ENCODE data around the gene GLIS1.

GLIS1 gene

DNA sequence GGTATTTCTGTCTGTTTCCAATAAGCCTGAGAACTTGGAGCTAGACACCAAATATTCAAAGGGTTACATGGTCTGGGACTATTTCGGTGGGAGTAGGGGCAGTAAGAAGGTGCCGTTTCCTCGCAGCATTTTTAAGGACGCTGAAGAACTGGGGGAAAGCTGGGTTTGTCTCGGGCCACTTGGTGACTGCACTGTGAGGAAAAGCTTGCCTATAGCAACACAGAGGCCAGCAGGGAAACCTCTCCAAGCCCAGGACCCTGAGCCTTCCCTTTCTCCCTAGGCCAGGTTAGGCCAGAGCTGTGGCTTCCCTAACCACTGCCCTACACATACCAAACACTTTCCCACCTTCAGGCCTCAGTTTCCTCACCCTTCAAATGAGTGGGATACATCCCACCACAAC, 3.3 kb downstream of the GLIS1 start:
- H3K4me2 ChIP-seq (ENCODE audit: low read depth, low read length, poor library complexity, severe bottlenecking) = no peak overlapping the region
- H3K79me2 ChIP-seq (ENCODE audit: insufficient read depth, low read length) = no peaks in the 10 kb centered on the region
- H3K9ac ChIP-seq (ENCODE audit: low read length) = no peak overlapping the region
- TF ChIP-seq, protein P1, sequence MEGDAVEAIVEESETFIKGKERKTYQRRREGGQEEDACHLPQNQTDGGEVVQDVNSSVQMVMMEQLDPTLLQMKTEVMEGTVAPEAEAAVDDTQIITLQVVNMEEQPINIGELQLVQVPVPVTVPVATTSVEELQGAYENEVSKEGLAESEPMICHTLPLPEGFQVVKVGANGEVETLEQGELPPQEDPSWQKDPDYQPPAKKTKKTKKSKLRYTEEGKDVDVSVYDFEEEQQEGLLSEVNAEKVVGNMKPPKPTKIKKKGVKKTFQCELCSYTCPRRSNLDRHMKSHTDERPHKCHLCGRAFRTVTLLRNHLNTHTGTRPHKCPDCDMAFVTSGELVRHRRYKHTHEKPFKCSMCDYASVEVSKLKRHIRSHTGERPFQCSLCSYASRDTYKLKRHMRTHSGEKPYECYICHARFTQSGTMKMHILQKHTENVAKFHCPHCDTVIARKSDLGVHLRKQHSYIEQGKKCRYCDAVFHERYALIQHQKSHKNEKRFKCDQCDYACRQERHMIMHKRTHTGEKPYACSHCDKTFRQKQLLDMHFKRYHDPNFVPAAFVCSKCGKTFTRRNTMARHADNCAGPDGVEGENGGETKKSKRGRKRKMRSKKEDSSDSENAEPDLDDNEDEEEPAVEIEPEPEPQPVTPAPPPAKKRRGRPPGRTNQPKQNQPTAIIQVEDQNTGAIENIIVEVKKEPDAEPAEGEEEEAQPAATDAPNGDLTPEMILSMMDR (IDR thresholded peaks at IDR 0.05; ENCODE audit: insufficient read depth, low read length, poor library complexity, severe bottlenecking) = no peak
- TF ChIP-seq EZH2phosphoT487 (conservative IDR thresholded peaks at IDR 0.05; ENCODE audit: low read length) = no peak
- H3F3A ChIP-seq (ENCODE audit: insufficient read depth) = no peaks in the 10 kb centered on the region
- no peaks in the 10 kb centered on the region for H3K9me3 ChIP-seq (ENCODE audit: insufficient read depth, low read length)
- no peaks in the 10 kb centered on the region for H3K36me3 ChIP-seq (ENCODE audit: low read length)
- H2AFZ ChIP-seq (ENCODE audit: low read depth, low read length, severe bottlenecking) = no peak overlapping the region
- no peaks in the 10 kb centered on the region for H3K27me3 ChIP-seq (ENCODE audit: low read length)
- H3K4me3 ChIP-seq (ENCODE audit: insufficient read depth, low read length, poor library complexity, severe bottlenecking) = no peak overlapping the region
- H3K27ac ChIP-seq (ENCODE audit: low read depth, low read length) = no peak overlapping the region
- H3K9me2 ChIP-seq (replicated peaks; ENCODE audit: insufficient read depth, low read length) = no peaks in the 10 kb centered on the region
- no peaks in the 10 kb centered on the region for H4K20me1 ChIP-seq (ENCODE audit: low read depth, low read length)

DNA sequence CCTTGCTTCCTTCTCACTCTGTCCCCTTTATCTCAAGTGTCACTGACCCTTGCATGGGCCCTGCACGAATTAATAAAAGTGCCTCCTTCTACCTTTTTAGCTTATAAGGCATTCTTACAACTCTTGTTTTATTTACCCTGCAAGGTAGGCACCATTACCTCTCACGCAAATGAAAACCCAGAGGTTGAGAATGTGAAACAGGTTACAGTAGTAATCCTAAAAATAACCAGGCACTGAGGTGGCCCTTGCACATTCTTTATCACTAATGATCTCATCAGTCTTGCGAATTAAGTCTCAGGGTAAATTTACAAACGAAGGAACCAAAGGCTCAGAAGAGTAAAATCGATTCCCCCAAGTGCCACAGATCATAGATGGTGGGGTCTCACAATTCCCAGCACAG, 3.7 kb downstream of the GLIS1 start:
- TF ChIP-seq, protein P1 (IDR thresholded peaks at IDR 0.05; ENCODE audit: insufficient read depth, low read length, poor library complexity, severe bottlenecking) = no peak
- no peak for TF ChIP-seq EZH2phosphoT487 (conservative IDR thresholded peaks at IDR 0.05; ENCODE audit: low read length)
- Histone ChIP-seq H3K4me3 (ENCODE audit: insufficient read depth, low read length, poor library complexity, severe bottlenecking) (no peak overlapping the region), H3K4me2 (ENCODE audit: low read depth, low read length, poor library complexity, severe bottlenecking) (no peak overlapping the region), H4K20me1 (ENCODE audit: low read depth, low read length) (no peaks in the 10 kb centered on the region), H3K9ac (ENCODE audit: low read length) (no peak overlapping the region), H3K36me3 (ENCODE audit: low read length) (no peaks in the 10 kb centered on the region), H2AFZ (ENCODE audit: low read depth, low read length, severe bottlenecking) (no peak overlapping the region), H3K9me2 (replicated peaks; ENCODE audit: insufficient read depth, low read length) (no peaks in the 10 kb centered on the region), H3F3A (ENCODE audit: insufficient read depth) (no peaks in the 10 kb centered on the region), H3K79me2 (ENCODE audit: insufficient read depth, low read length) (no peaks in the 10 kb centered on the region), H3K9me3 (ENCODE audit: insufficient read depth, low read length) (no peaks in the 10 kb centered on the region), H3K27ac (ENCODE audit: low read depth, low read length) (no peak overlapping the region), H3K27me3 (ENCODE audit: low read length) (no peaks in the 10 kb centered on the region)

DNA sequence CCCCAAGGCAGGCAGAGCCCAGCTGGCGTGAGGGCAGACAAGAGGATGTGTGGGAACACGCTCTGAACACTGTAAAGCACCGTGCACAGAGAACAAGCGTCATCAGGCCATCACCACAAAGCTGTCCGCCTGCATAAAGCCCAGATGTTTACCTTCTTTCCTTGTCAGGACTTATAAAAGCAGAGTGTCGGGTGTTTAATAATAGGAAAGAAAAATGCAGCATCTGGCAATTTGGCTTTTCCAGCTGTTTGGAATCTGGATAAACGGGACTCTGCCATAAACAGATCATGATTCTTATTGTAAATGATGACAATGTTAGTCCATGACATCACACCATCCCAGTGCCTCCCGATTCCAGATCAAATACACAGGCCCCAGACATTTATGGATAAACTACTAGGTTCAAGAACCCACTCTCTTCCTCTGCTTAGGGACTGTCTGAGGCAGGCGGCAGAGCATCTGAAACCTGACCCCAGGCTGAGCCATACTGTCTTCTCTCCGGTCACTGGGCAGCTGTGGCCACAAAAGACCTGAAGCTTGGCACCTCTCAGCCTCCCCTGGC, 4.2 kb downstream of the GLIS1 start:
- no peak overlapping the region for H2AFZ ChIP-seq (ENCODE audit: low read depth, low read length, severe bottlenecking)
- H3K27ac ChIP-seq (ENCODE audit: low read depth, low read length) = no peak overlapping the region
- no peak overlapping the region for H3K9ac ChIP-seq (ENCODE audit: low read length)
- H3K27me3 ChIP-seq (ENCODE audit: low read length) = no peaks in the 10 kb centered on the region
- H3K9me2 ChIP-seq (replicated peaks; ENCODE audit: insufficient read depth, low read length) = no peaks in the 10 kb centered on the region
- TF ChIP-seq EZH2phosphoT487 (conservative IDR thresholded peaks at IDR 0.05; ENCODE audit: low read length) = no peak
- TF ChIP-seq, protein P1 (IDR thresholded peaks at IDR 0.05; ENCODE audit: insufficient read depth, low read length, poor library complexity, severe bottlenecking) = no peak
- H3K79me2 ChIP-seq (ENCODE audit: insufficient read depth, low read length) = no peaks in the 10 kb centered on the region
- H3K4me2 ChIP-seq (ENCODE audit: low read depth, low read length, poor library complexity, severe bottlenecking) = no peak overlapping the region
- no peaks in the 10 kb centered on the region for H4K20me1 ChIP-seq (ENCODE audit: low read depth, low read length)
- no peaks in the 10 kb centered on the region for H3K9me3 ChIP-seq (ENCODE audit: insufficient read depth, low read length)
- no peaks in the 10 kb centered on the region for H3F3A ChIP-seq (ENCODE audit: insufficient read depth)
- no peak overlapping the region for H3K4me3 ChIP-seq (ENCODE audit: insufficient read depth, low read length, poor library complexity, severe bottlenecking)
- H3K36me3 ChIP-seq (ENCODE audit: low read length) = no peaks in the 10 kb centered on the region
